Measurements from ENCODE around the gene ATG7.

ATG7 gene

GRCh38 chr3:11274566-11275142 is 2.5 kb downstream of the ATG7 start:
- Histone ChIP-seq H3K36me3 (ENCODE audit: insufficient read depth, insufficient read length, low read length) (peaks cover 21% of the 10 kb centered on the region), H3K9me3 (ENCODE audit: insufficient read depth, low read length) (peaks cover 7% of the 10 kb centered on the region; the same call in 1 of the 2 replicates), H3K4me3 (ENCODE audit: insufficient read length, low read depth) (no peak overlapping the region), H3K27me3 (ENCODE audit: insufficient read depth, insufficient read length) (no peaks in the 10 kb centered on the region), H3K4me1 (ENCODE audit: insufficient read depth, insufficient read length) (no peaks in the 10 kb centered on the region), H3K9ac (ENCODE audit: insufficient read length, low read depth) (no peak overlapping the region)
- TF ChIP-seq ZNF274 (IDR thresholded peaks at IDR 0.05; ENCODE audit: low read depth, low read length) (no peak), SUZ12 (IDR thresholded peaks at IDR 0.05; ENCODE audit: extremely low read depth, insufficient read depth, insufficient read length) (no peak), YY1 (IDR thresholded peaks at IDR 0.05; ENCODE audit: insufficient read depth, insufficient read length) (no peak)
- no peak for DNase-seq (ENCODE audit: low read depth, low spot score)

DNA sequence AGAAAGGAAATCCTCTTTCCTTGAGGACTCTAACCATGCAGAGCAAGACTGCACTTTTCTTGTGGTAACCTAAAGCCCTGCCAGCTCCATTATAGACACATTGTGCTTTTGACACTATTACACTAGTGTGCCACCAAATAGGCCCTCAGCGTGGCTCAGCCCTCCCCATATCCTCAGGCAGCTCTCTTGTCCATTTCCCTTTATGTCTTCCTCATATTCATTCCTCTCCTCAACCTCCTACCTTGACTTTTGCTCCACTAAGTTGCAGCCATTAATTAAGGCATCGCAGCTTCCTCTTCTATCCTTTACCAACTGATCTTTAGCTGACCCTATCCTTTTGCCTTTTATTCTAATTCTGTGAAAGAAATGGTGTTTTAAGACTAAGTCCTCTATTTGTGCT is 3.7 kb downstream of the ATG7 start:
- no peaks in the 10 kb centered on the region for H3K4me1 ChIP-seq (ENCODE audit: insufficient read depth, insufficient read length)
- peaks cover 30% of the 10 kb centered on the region for H3K36me3 ChIP-seq (ENCODE audit: insufficient read depth, insufficient read length, low read length)
- no peak for TF ChIP-seq SUZ12 (IDR thresholded peaks at IDR 0.05; ENCODE audit: extremely low read depth, insufficient read depth, insufficient read length)
- TF ChIP-seq ZNF274 (IDR thresholded peaks at IDR 0.05; ENCODE audit: low read depth, low read length) = no peak
- no peak for TF ChIP-seq YY1 (IDR thresholded peaks at IDR 0.05; ENCODE audit: insufficient read depth, insufficient read length)
- H3K4me3 ChIP-seq (ENCODE audit: insufficient read length, low read depth) = no peak overlapping the region
- no peaks in the 10 kb centered on the region for H3K27me3 ChIP-seq (ENCODE audit: insufficient read depth, insufficient read length)
- no peak overlapping the region for H3K9ac ChIP-seq (ENCODE audit: insufficient read length, low read depth)
- DNase-seq (ENCODE audit: low read depth, low spot score) = no peak
- H3K9me3 ChIP-seq (ENCODE audit: insufficient read depth, low read length) = peaks cover 7% of the 10 kb centered on the region; the same call in 1 of the 2 replicates

GRCh38 chr3:11276901-11277300 is 4.7 kb downstream of the ATG7 start:
- Histone ChIP-seq H3K4me3 (ENCODE audit: insufficient read length, low read depth) (no peak overlapping the region), H3K4me1 (ENCODE audit: insufficient read depth, insufficient read length) (no peaks in the 10 kb centered on the region), H3K9ac (ENCODE audit: insufficient read length, low read depth) (no peak overlapping the region), H3K9me3 (ENCODE audit: insufficient read depth, low read length) (peaks cover 7% of the 10 kb centered on the region; the same call in 1 of the 2 replicates), H3K36me3 (ENCODE audit: insufficient read depth, insufficient read length, low read length) (peaks cover 36% of the 10 kb centered on the region), H3K27me3 (ENCODE audit: insufficient read depth, insufficient read length) (no peaks in the 10 kb centered on the region)
- no peak for TF ChIP-seq SUZ12 (IDR thresholded peaks at IDR 0.05; ENCODE audit: extremely low read depth, insufficient read depth, insufficient read length)
- TF ChIP-seq ZNF274 (IDR thresholded peaks at IDR 0.05; ENCODE audit: low read depth, low read length) = no peak
- TF ChIP-seq YY1 (IDR thresholded peaks at IDR 0.05; ENCODE audit: insufficient read depth, insufficient read length) = no peak
- no peak for DNase-seq (ENCODE audit: low read depth, low spot score)

DNA sequence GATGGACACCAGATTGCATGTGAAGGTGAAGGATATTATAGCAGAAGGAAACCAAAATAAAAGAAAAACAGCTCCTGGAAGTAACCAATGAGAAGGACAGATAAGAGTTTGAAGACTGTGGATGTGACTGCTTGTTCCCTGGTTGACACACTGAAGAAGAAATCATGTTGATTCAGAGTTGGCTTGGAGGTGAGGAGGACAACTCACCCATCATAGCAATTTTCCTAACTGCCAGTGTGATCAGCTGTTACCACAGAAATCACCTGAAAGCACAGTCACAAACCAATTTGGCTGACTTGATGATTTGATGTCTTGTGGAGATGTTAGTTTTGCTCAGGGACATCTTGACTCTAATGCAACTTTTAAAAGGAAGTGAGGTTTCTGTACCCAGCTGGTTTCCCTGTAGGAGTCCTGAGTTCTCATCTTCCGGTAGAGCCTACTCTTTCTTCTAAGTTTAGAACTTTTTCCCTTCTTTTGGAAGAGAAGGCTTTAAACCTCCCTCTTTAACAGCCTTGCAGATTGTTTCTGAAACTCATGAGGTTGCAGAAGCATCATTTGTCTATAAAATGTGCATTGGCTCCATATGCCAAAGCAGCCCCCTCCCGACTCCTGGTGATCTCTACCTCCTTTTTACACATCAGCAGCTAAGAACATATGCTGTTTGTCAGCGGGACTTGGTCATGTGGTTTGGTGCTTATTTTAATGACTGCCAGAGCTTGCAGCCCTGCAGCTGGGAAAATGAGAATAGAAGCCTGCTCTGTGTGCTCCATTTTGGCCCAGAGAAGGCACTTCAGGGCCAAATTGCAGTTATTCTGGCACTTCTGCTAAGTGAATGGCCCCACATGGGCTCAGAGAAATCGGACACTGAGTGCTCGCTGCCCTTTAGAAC is 10.3 kb downstream of the ATG7 start:
- no peak for DNase-seq (ENCODE audit: low read depth, low spot score)

GRCh38 chr3:11283139-11283475 is 10.9 kb downstream of the ATG7 start:
- no peak for DNase-seq (ENCODE audit: low read depth, low spot score)

More for the DNA sequence above, 10.3 kb downstream of the ATG7 start:
- Histone ChIP-seq H3K4me1 (ENCODE audit: insufficient read depth, insufficient read length) (no peaks in the 10 kb centered on the region), H3K36me3 (ENCODE audit: insufficient read depth, insufficient read length, low read length) (peaks cover 27% of the 10 kb centered on the region), H3K4me3 (ENCODE audit: insufficient read length, low read depth) (no peak overlapping the region), H3K9ac (ENCODE audit: insufficient read length, low read depth) (no peak overlapping the region), H3K27me3 (ENCODE audit: insufficient read depth, insufficient read length) (no peaks in the 10 kb centered on the region), H3K9me3 (ENCODE audit: insufficient read depth, low read length) (no peaks in the 10 kb centered on the region)
- TF ChIP-seq YY1 (IDR thresholded peaks at IDR 0.05; ENCODE audit: insufficient read depth, insufficient read length) = no peak
- TF ChIP-seq SUZ12 (IDR thresholded peaks at IDR 0.05; ENCODE audit: extremely low read depth, insufficient read depth, insufficient read length) = no peak

GRCh38 chr3:11284011-11284410 is 11.8 kb downstream of the ATG7 start:
- Histone ChIP-seq H3K27me3 (ENCODE audit: insufficient read depth, insufficient read length) (no peaks in the 10 kb centered on the region), H3K4me1 (ENCODE audit: insufficient read depth, insufficient read length) (no peaks in the 10 kb centered on the region), H3K4me3 (ENCODE audit: insufficient read length, low read depth) (no peak overlapping the region), H3K36me3 (ENCODE audit: insufficient read depth, insufficient read length, low read length) (peaks cover 27% of the 10 kb centered on the region), H3K9ac (ENCODE audit: insufficient read length, low read depth) (no peak overlapping the region), H3K9me3 (ENCODE audit: insufficient read depth, low read length) (no peaks in the 10 kb centered on the region)
- TF ChIP-seq ZNF274 (IDR thresholded peaks at IDR 0.05; ENCODE audit: low read depth, low read length) (no peak), SUZ12 (IDR thresholded peaks at IDR 0.05; ENCODE audit: extremely low read depth, insufficient read depth, insufficient read length) (no peak), YY1 (IDR thresholded peaks at IDR 0.05; ENCODE audit: insufficient read depth, insufficient read length) (no peak)
- DNase-seq (ENCODE audit: low read depth, low spot score) = no peak

More at GRCh38 chr3:11283139-11283475, 10.9 kb downstream of the ATG7 start:
- TF ChIP-seq ZNF274 (IDR thresholded peaks at IDR 0.05; ENCODE audit: low read depth, low read length) (no peak), YY1 (IDR thresholded peaks at IDR 0.05; ENCODE audit: insufficient read depth, insufficient read length) (no peak), SUZ12 (IDR thresholded peaks at IDR 0.05; ENCODE audit: extremely low read depth, insufficient read depth, insufficient read length) (no peak)
- Histone ChIP-seq H3K4me3 (ENCODE audit: insufficient read length, low read depth) (no peak overlapping the region), H3K9ac (ENCODE audit: insufficient read length, low read depth) (no peak overlapping the region), H3K27me3 (ENCODE audit: insufficient read depth, insufficient read length) (no peaks in the 10 kb centered on the region), H3K4me1 (ENCODE audit: insufficient read depth, insufficient read length) (no peaks in the 10 kb centered on the region), H3K9me3 (ENCODE audit: insufficient read depth, low read length) (no peaks in the 10 kb centered on the region), H3K36me3 (ENCODE audit: insufficient read depth, insufficient read length, low read length) (peaks cover 27% of the 10 kb centered on the region)

GRCh38 chr3:11285471-11285870 is 13.3 kb downstream of the ATG7 start:
- Histone ChIP-seq H3K27me3 (ENCODE audit: insufficient read depth, insufficient read length) (no peaks in the 10 kb centered on the region), H3K9ac (ENCODE audit: insufficient read length, low read depth) (no peak overlapping the region), H3K9me3 (ENCODE audit: insufficient read depth, low read length) (no peaks in the 10 kb centered on the region), H3K4me1 (ENCODE audit: insufficient read depth, insufficient read length) (no peaks in the 10 kb centered on the region), H3K4me3 (ENCODE audit: insufficient read length, low read depth) (no peak overlapping the region), H3K36me3 (ENCODE audit: insufficient read depth, insufficient read length, low read length) (peaks cover 23% of the 10 kb centered on the region)
- TF ChIP-seq YY1 (IDR thresholded peaks at IDR 0.05; ENCODE audit: insufficient read depth, insufficient read length) (no peak), SUZ12 (IDR thresholded peaks at IDR 0.05; ENCODE audit: extremely low read depth, insufficient read depth, insufficient read length) (no peak), ZNF274 (IDR thresholded peaks at IDR 0.05; ENCODE audit: low read depth, low read length) (no peak)
- no peak for DNase-seq (ENCODE audit: low read depth, low spot score)
